ENCODE results near the gene CIB2.

Gene CIB2

GRCh38 chr15:78127882-78128281 is 3.4 kb downstream of the CIB2 start:
- DNase-seq: no peak
- no peaks in the 10 kb centered on the region for H3K9me3 ChIP-seq (ENCODE audit: control extremely low read depth in 1 of 5, control insufficient read depth in 4 of 5, insufficient read depth in 2 of 5, low read depth in 1 of 5, low read length in 4 of 5)
- CTCF ChIA-PET: interaction anchor here (1.1 to 2.8 kb wide), 7 partner anchors 10 to 112 kb away, joined by 3 to 18 read pairs (median 3); no protein-coding TSS in a partner anchor
- no peak overlapping the region for H3K4me3 ChIP-seq (ENCODE audit: control insufficient read depth in 1 of 7, extremely low read depth in 1 of 7, insufficient read depth in 4 of 7, low read depth in 2 of 7, low read length in 6 of 7)
- POLR2A ChIA-PET: no interaction called here
- peaks cover 4 to 16% (median 13%) of the 10 kb centered on the region in 4 experiments for H3K4me1 ChIP-seq (ENCODE audit: control extremely low read depth in 1 of 4, control insufficient read depth in 4 of 4, insufficient read depth in 4 of 4, low read length in 3 of 4)
- H3K36me3 ChIP-seq (ENCODE audit: control insufficient read depth in 4 of 4, insufficient read depth in 4 of 4, low read length in 3 of 4): no peaks in the 10 kb centered on the region
- no peak overlapping the region for H3K27ac ChIP-seq (ENCODE audit: insufficient read depth in 1 of 2, low read depth in 1 of 2, low read length in 2 of 2, poor library complexity in 1 of 2, severe bottlenecking in 2 of 2)
- H3K27me3 ChIP-seq (replicated peaks in 2 of 5; ENCODE audit: control insufficient read depth in 4 of 5, insufficient read depth in 5 of 5, low read length in 4 of 5): peaks cover 0 to 1% (median 0%) of the 10 kb centered on the region in 5 experiments
- no CpG with 5 or more reads among the region's 2 CpGs for WGBS (ENCODE audit: insufficient coverage)

- Histone ChIP-seq H3K4me3 (ENCODE audit: control insufficient read depth in 1 of 7, extremely low read depth in 1 of 7, insufficient read depth in 4 of 7, low read depth in 2 of 7, low read length in 6 of 7) (no peak overlapping the region), H3K4me1 (ENCODE audit: control extremely low read depth in 1 of 4, control insufficient read depth in 4 of 4, insufficient read depth in 4 of 4, low read length in 3 of 4) (no peaks in the 10 kb centered on the region), H3K36me3 (ENCODE audit: control insufficient read depth in 4 of 4, insufficient read depth in 4 of 4, low read length in 3 of 4) (no peaks in the 10 kb centered on the region), H3K27me3 (replicated peaks in 2 of 5; ENCODE audit: control insufficient read depth in 4 of 5, insufficient read depth in 5 of 5, low read length in 4 of 5) (no peaks in the 10 kb centered on the region), H3K27ac (ENCODE audit: insufficient read depth in 1 of 2, low read depth in 1 of 2, low read length in 2 of 2, poor library complexity in 1 of 2, severe bottlenecking in 2 of 2) (no peak overlapping the region), H3K9me3 (ENCODE audit: control extremely low read depth in 1 of 5, control insufficient read depth in 4 of 5, insufficient read depth in 2 of 5, low read depth in 1 of 5, low read length in 4 of 5) (no peaks in the 10 kb centered on the region)
- POLR2A ChIA-PET: no interaction called here
- no peak for DNase-seq
- CTCF ChIA-PET: interaction anchor here (1.2 to 2.5 kb wide), 2 partner anchors 116 to 125 kb away, joined by 3 to 6 read pairs; no protein-coding TSS in a partner anchor
- 81% methylated on average over 3 of the region's 3 CpGs for WGBS (ENCODE audit: insufficient coverage)
Observed at GRCh38 chr15:78125267-78125666, 6.0 kb downstream of the CIB2 start.

GRCh38 chr15:78120523-78120922 is 10.7 kb downstream of the CIB2 start:
- CTCF ChIA-PET: interaction anchor here (1.1 to 5.0 kb wide), 3 partner anchors 11 to 75 kb away, joined by 3 to 30 read pairs (median 3); partner anchors contain the start of gene CIB2
- no peak overlapping the region for H3K4me3 ChIP-seq (ENCODE audit: control insufficient read depth in 1 of 7, extremely low read depth in 1 of 7, insufficient read depth in 4 of 7, low read depth in 2 of 7, low read length in 6 of 7)
- H3K4me1 ChIP-seq (ENCODE audit: control extremely low read depth in 1 of 4, control insufficient read depth in 4 of 4, insufficient read depth in 4 of 4, low read length in 3 of 4): no peaks in the 10 kb centered on the region
- no peak overlapping the region for H3K27ac ChIP-seq (ENCODE audit: insufficient read depth in 1 of 2, low read depth in 1 of 2, low read length in 2 of 2, poor library complexity in 1 of 2, severe bottlenecking in 2 of 2)
- no peak for DNase-seq
- 95% methylated on average over 3 of the region's 5 CpGs for WGBS (ENCODE audit: insufficient coverage)
- POLR2A ChIA-PET: no interaction called here
- no peaks in the 10 kb centered on the region for H3K36me3 ChIP-seq (ENCODE audit: control insufficient read depth in 4 of 4, insufficient read depth in 4 of 4, low read length in 3 of 4)
- no peaks in the 10 kb centered on the region for H3K27me3 ChIP-seq (replicated peaks in 2 of 5; ENCODE audit: control insufficient read depth in 4 of 5, insufficient read depth in 5 of 5, low read length in 4 of 5)
- no peaks in the 10 kb centered on the region for H3K9me3 ChIP-seq (ENCODE audit: control extremely low read depth in 1 of 5, control insufficient read depth in 4 of 5, insufficient read depth in 2 of 5, low read depth in 1 of 5, low read length in 4 of 5)

GRCh38 chr15:78112551-78112950 is 18.7 kb downstream of the CIB2 start:
- no peaks in the 10 kb centered on the region for H3K9me3 ChIP-seq (ENCODE audit: control extremely low read depth in 1 of 5, control insufficient read depth in 4 of 5, insufficient read depth in 2 of 5, low read depth in 1 of 5, low read length in 4 of 5)
- no peaks in the 10 kb centered on the region for H3K27me3 ChIP-seq (replicated peaks in 2 of 5; ENCODE audit: control insufficient read depth in 4 of 5, insufficient read depth in 5 of 5, low read length in 4 of 5)
- POLR2A ChIA-PET: no interaction called here
- H3K36me3 ChIP-seq (ENCODE audit: control insufficient read depth in 4 of 4, insufficient read depth in 4 of 4, low read length in 3 of 4): no peaks in the 10 kb centered on the region
- CTCF ChIA-PET: interaction anchor here (0.6 to 11.6 kb wide), 19 partner anchors 11 to 494 kb away, joined by 3 to 165 read pairs (median 5); partner anchors contain the start of gene CIB2
- H3K27ac ChIP-seq (ENCODE audit: insufficient read depth in 1 of 2, low read depth in 1 of 2, low read length in 2 of 2, poor library complexity in 1 of 2, severe bottlenecking in 2 of 2): no peak overlapping the region
- no peak for DNase-seq
- peaks cover 0 to 2% (median 0%) of the 10 kb centered on the region in 4 experiments for H3K4me1 ChIP-seq (ENCODE audit: control extremely low read depth in 1 of 4, control insufficient read depth in 4 of 4, insufficient read depth in 4 of 4, low read length in 3 of 4)
- no peak overlapping the region for H3K4me3 ChIP-seq (ENCODE audit: control insufficient read depth in 1 of 7, extremely low read depth in 1 of 7, insufficient read depth in 4 of 7, low read depth in 2 of 7, low read length in 6 of 7)
- WGBS (ENCODE audit: insufficient coverage): 100% methylated on average over 1 of the region's 3 CpGs

- ChIA-PET CTCF (interaction anchor here (0.8 to 11.6 kb wide), 17 partner anchors 10 to 495 kb away, joined by 3 to 165 read pairs (median 5); partner anchors contain the start of gene CIB2), POLR2A (no interaction called here)
- Histone ChIP-seq H3K27me3 (replicated peaks in 2 of 5; ENCODE audit: control insufficient read depth in 4 of 5, insufficient read depth in 5 of 5, low read length in 4 of 5) (no peaks in the 10 kb centered on the region), H3K9me3 (ENCODE audit: control extremely low read depth in 1 of 5, control insufficient read depth in 4 of 5, insufficient read depth in 2 of 5, low read depth in 1 of 5, low read length in 4 of 5) (no peaks in the 10 kb centered on the region), H3K36me3 (ENCODE audit: control insufficient read depth in 4 of 4, insufficient read depth in 4 of 4, low read length in 3 of 4) (no peaks in the 10 kb centered on the region), H3K27ac (ENCODE audit: insufficient read depth in 1 of 2, low read depth in 1 of 2, low read length in 2 of 2, poor library complexity in 1 of 2, severe bottlenecking in 2 of 2) (no peak overlapping the region), H3K4me1 (ENCODE audit: control extremely low read depth in 1 of 4, control insufficient read depth in 4 of 4, insufficient read depth in 4 of 4, low read length in 3 of 4) (peaks cover 0 to 2% (median 0%) of the 10 kb centered on the region in 4 experiments), H3K4me3 (ENCODE audit: control insufficient read depth in 1 of 7, extremely low read depth in 1 of 7, insufficient read depth in 4 of 7, low read depth in 2 of 7, low read length in 6 of 7) (no peak overlapping the region)
- WGBS (ENCODE audit: insufficient coverage): 93% methylated on average over 2 of the region's 3 CpGs
- no peak for DNase-seq
Observed at GRCh38 chr15:78111788-78112187, 19.5 kb downstream of the CIB2 start.

- Histone ChIP-seq H3K4me1 (ENCODE audit: control extremely low read depth in 1 of 4, control insufficient read depth in 4 of 4, insufficient read depth in 4 of 4, low read length in 3 of 4) (peaks cover 0 to 3% (median 0%) of the 10 kb centered on the region in 4 experiments), H3K9me3 (ENCODE audit: control extremely low read depth in 1 of 5, control insufficient read depth in 4 of 5, insufficient read depth in 2 of 5, low read depth in 1 of 5, low read length in 4 of 5) (no peaks in the 10 kb centered on the region), H3K27ac (ENCODE audit: insufficient read depth in 1 of 2, low read depth in 1 of 2, low read length in 2 of 2, poor library complexity in 1 of 2, severe bottlenecking in 2 of 2) (no peak overlapping the region), H3K27me3 (replicated peaks in 2 of 5; ENCODE audit: control insufficient read depth in 4 of 5, insufficient read depth in 5 of 5, low read length in 4 of 5) (no peaks in the 10 kb centered on the region), H3K4me3 (ENCODE audit: control insufficient read depth in 1 of 7, extremely low read depth in 1 of 7, insufficient read depth in 4 of 7, low read depth in 2 of 7, low read length in 6 of 7) (no peak overlapping the region), H3K36me3 (ENCODE audit: control insufficient read depth in 4 of 4, insufficient read depth in 4 of 4, low read length in 3 of 4) (no peaks in the 10 kb centered on the region)
- DNase-seq: no peak
- CTCF ChIA-PET: interaction anchor here (1.0 to 11.6 kb wide), 14 partner anchors 16 to 206 kb away, joined by 3 to 165 read pairs (median 11); no protein-coding TSS in a partner anchor
- 96% methylated on average over 9 of the region's 10 CpGs for WGBS (ENCODE audit: insufficient coverage)
- POLR2A ChIA-PET: no interaction called here
Observed at GRCh38 chr15:78110916-78111475, 20.2 kb downstream of the CIB2 start.

GRCh38 chr15:78110096-78110495 is 21.1 kb downstream of the CIB2 start:
- 97% methylated on average over 6 of the region's 6 CpGs for WGBS (ENCODE audit: insufficient coverage)
- Histone ChIP-seq H3K36me3 (ENCODE audit: control insufficient read depth in 4 of 4, insufficient read depth in 4 of 4, low read length in 3 of 4) (no peaks in the 10 kb centered on the region), H3K27ac (ENCODE audit: insufficient read depth in 1 of 2, low read depth in 1 of 2, low read length in 2 of 2, poor library complexity in 1 of 2, severe bottlenecking in 2 of 2) (no peak overlapping the region), H3K4me3 (ENCODE audit: control insufficient read depth in 1 of 7, extremely low read depth in 1 of 7, insufficient read depth in 4 of 7, low read depth in 2 of 7, low read length in 6 of 7) (no peak overlapping the region), H3K9me3 (ENCODE audit: control extremely low read depth in 1 of 5, control insufficient read depth in 4 of 5, insufficient read depth in 2 of 5, low read depth in 1 of 5, low read length in 4 of 5) (no peaks in the 10 kb centered on the region), H3K4me1 (ENCODE audit: control extremely low read depth in 1 of 4, control insufficient read depth in 4 of 4, insufficient read depth in 4 of 4, low read length in 3 of 4) (peaks cover 0 to 12% (median under 1%) of the 10 kb centered on the region in 4 experiments), H3K27me3 (replicated peaks in 2 of 5; ENCODE audit: control insufficient read depth in 4 of 5, insufficient read depth in 5 of 5, low read length in 4 of 5) (no peaks in the 10 kb centered on the region)
- POLR2A ChIA-PET: no interaction called here
- CTCF ChIA-PET: interaction anchor here (0.7 to 11.6 kb wide), 18 partner anchors 12 to 205 kb away, joined by 3 to 165 read pairs (median 12); partner anchors contain the start of gene SH2D7
- no peak for DNase-seq
